PFSK-1 (cell line): Measurements from ENCODE around the gene ZNF414.

Experiments used
- POLR2AphosphoS5 ChIP-seq: IDR thresholded peaks from 2 replicates; pipeline ENCODE4 v1.6.1; 2012; ENCODE audit warnings: low read depth, mild to moderate bottlenecking, control low read depth, low read length, moderate library complexity
- SIN3A ChIP-seq: IDR thresholded peaks from 2 replicates; pipeline ENCODE4 v1.6.1; 2012; ENCODE audit warnings: mild to moderate bottlenecking, low read length, moderate library complexity, borderline replicate concordance; ENCODE audit not compliant: insufficient read depth
- TAF1 ChIP-seq: IDR thresholded peaks from 2 replicates; pipeline ENCODE4 v1.6.1; 2012; ENCODE audit warnings: low read length, control low read depth, borderline replicate concordance; ENCODE audit not compliant: insufficient read depth
- TF ChIP-seq, protein P1 (sequence below), 2 experiments: IDR thresholded peaks; 2 replicates each; pipeline versions ENCODE4 v1.6.1 to v1.8.0; 2011 to 2012; ENCODE audit warnings: low read depth in 2 of 2, low read length in 2 of 2, control low read depth in 1 of 2, inconsistent platforms in 1 of 2, mild to moderate bottlenecking in 1 of 2, moderate library complexity in 1 of 2; ENCODE audit not compliant: insufficient read depth in 1 of 2

DNA sequence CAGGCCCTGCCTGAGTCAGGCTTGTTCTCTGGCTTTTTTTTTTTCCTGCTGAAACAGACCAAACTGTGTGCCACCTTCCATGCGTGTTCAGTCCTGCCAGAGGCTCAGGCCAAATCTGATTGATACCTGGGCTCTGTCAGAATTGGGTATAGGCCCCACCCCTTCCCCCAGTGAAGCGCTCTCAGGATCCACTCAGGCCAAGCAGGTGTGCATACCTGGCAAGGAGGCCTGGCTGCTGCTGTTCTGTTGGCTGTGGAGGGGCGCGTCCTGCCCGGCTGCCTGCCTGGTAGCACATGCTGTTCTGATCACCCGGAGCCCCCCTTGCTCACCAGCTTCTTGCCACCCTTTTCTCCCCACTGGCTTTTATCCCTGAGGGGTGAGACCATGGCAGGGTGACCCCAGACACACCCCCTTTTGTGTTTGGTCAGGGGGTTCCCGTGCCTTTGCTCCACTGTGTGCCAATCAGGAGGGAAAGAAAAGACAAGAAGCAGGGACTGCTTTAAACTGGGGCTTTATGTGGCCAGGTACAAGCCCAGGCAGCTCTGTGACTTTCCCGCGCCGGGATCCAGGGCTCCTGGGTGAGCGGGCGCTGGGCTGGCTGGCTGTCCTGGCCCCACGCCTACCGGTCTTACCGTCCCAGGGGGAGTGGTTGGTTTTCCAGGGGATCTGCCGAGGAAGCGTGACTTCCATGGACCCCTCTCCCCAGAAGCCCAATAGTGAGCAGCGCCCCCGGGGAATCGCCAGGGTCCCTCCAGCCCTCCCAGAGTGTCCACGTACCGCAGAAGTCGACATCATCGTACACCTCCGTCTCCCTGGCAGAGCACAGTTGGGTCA is 24.2 kb downstream of the ZNF414 start:
- TF ChIP-seq POLR2AphosphoS5 = peak; percentile 43; the same call in 1 of the 2 replicates
- TF ChIP-seq TAF1 = no peak
- TF ChIP-seq SIN3A = no peak
- TF ChIP-seq, protein P1, sequence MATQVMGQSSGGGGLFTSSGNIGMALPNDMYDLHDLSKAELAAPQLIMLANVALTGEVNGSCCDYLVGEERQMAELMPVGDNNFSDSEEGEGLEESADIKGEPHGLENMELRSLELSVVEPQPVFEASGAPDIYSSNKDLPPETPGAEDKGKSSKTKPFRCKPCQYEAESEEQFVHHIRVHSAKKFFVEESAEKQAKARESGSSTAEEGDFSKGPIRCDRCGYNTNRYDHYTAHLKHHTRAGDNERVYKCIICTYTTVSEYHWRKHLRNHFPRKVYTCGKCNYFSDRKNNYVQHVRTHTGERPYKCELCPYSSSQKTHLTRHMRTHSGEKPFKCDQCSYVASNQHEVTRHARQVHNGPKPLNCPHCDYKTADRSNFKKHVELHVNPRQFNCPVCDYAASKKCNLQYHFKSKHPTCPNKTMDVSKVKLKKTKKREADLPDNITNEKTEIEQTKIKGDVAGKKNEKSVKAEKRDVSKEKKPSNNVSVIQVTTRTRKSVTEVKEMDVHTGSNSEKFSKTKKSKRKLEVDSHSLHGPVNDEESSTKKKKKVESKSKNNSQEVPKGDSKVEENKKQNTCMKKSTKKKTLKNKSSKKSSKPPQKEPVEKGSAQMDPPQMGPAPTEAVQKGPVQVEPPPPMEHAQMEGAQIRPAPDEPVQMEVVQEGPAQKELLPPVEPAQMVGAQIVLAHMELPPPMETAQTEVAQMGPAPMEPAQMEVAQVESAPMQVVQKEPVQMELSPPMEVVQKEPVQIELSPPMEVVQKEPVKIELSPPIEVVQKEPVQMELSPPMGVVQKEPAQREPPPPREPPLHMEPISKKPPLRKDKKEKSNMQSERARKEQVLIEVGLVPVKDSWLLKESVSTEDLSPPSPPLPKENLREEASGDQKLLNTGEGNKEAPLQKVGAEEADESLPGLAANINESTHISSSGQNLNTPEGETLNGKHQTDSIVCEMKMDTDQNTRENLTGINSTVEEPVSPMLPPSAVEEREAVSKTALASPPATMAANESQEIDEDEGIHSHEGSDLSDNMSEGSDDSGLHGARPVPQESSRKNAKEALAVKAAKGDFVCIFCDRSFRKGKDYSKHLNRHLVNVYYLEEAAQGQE (IDR thresholded peaks at IDR 0.05; ENCODE audit: insufficient read depth in 1 of 2, low read depth in 2 of 2, low read length in 2 of 2) = no peak
